Stimulated activated CD4-positive, alpha-beta T cell treated with anti-CD3 and anti-CD28 coated beads, Interleukin-1b, Interleukin-23, amount 100 ng/mL, for 1 hour (primary cell): ENCODE data around the gene PRRG4.
"Not testable (repeated sequence)": the region's sequence is repeated elsewhere in the genome, so short reads cannot be mapped to it uniquely, and the experiment has no call there.

ENCODE experiments used
- DNase-seq, 2 donors: peaks; one replicate each; pipeline ENCODE4 v3.0.0-alpha.2; 2020; ENCODE audit warnings: low read depth in 2 of 2

Gene PRRG4

GRCh38 chr11:32885556-32885955, 55.8 kb downstream of the PRRG4 start:
- DNase-seq = no peak

- no peak for DNase-seq
Observed at GRCh38 chr11:32886180-32886579, 56.5 kb downstream of the PRRG4 start.

GRCh38 chr11:32887707-32888383, 58.1 kb downstream of the PRRG4 start:
- not testable (repeated sequence) for DNase-seq

GRCh38 chr11:32888384-32888710, 58.6 kb downstream of the PRRG4 start:
- DNase-seq = not testable (repeated sequence)

GRCh38 chr11:32888805-32889204, 59.1 kb downstream of the PRRG4 start:
- no peak for DNase-seq

GRCh38 chr11:32890843-32891656, 61.3 kb downstream of the PRRG4 start:
- DNase-seq = no peak

- no peak for DNase-seq
Observed at GRCh38 chr11:32891657-32892354, 62.1 kb downstream of the PRRG4 start.

GRCh38 chr11:32892355-32893092, 62.8 kb downstream of the PRRG4 start, which contains the start of gene QSER1:
Gene QSER1, plus strand, starts transcription at chr11:32892811. Its CDS starts 315 bp downstream, at chr11:32893126.
- peak; percentile 32 to 50 for DNase-seq

GRCh38 chr11:32893093-32893342, 63.3 kb downstream of the PRRG4 start:
- DNase-seq = peak in 1 of 2 donors; percentile 10

GRCh38 chr11:32893343-32894148, 63.8 kb downstream of the PRRG4 start:
- peak; percentile 2 to 16 for DNase-seq

GRCh38 chr11:32894149-32894827, 64.6 kb downstream of the PRRG4 start:
- DNase-seq = no peak

- DNase-seq = no peak
Observed at GRCh38 chr11:32894921-32895320, 65.2 kb downstream of the PRRG4 start.

- no peak for DNase-seq
Observed at GRCh38 chr11:32895471-32895870, 65.7 kb downstream of the PRRG4 start.

- no peak for DNase-seq
Observed at GRCh38 chr11:32897103-32897502, 67.4 kb downstream of the PRRG4 start.

GRCh38 chr11:32899438-32899837, 69.7 kb downstream of the PRRG4 start:
- no peak for DNase-seq

- DNase-seq = no peak
Observed at GRCh38 chr11:32902089-32902665, 72.5 kb downstream of the PRRG4 start.

- no peak for DNase-seq
Observed at GRCh38 chr11:32905028-32905667, 75.4 kb downstream of the PRRG4 start.
